HG03039 (cell line): Measurements from ENCODE around the gene SLC13A4.
"Not testable (repeated sequence)": the region's sequence is repeated elsewhere in the genome, so short reads cannot be mapped to it uniquely, and the experiment has no call there.

ENCODE experiments used
- ATAC-seq: cut with Tn5 transposase; IDR thresholded peaks from one replicate; pipeline ENCODE4 v1.9.1; 2021; ENCODE audit warnings: mild to moderate bottlenecking, moderate library complexity; ENCODE audit not compliant: unreplicated experiment

SLC13A4 gene

DNA sequence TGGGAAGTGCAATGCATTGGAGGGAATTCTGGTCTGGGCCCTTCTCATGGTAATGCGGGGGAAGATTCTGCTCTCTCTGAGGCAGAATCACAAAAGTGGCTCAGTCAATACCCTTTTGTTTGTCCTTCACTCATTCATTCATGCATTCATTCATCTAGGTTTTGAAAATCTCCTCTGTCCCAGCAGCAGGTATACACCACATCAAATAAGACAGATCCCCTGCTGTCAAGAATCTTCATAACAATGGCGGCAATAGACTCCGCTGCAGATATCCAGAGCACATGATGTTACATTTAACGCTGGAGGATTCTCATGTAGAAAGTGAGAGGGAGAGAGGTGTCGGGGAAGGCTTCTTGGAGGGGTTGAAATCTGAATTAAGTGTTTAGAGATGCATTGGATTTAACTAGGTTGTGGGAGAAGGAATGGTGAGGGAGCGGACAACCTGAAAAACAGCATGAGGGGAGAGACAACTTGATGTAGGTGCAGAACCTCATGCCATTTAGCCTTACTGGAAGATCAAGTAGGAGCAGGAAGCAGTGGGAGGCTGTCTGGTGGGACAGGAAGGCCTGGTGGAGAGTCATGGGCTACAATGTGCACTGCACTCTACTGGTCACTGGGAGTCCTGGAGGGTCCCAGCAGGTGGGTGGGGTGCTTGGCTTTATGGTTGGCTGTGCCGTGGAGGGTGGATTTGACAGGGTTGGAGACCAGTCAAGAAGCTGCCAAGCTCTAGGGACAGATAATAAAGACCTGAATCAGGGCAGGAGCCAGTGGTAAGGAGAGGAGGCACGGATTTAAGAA, 25.8 kb upstream of the SLC13A4 start:
- ATAC-seq: no peak

DNA sequence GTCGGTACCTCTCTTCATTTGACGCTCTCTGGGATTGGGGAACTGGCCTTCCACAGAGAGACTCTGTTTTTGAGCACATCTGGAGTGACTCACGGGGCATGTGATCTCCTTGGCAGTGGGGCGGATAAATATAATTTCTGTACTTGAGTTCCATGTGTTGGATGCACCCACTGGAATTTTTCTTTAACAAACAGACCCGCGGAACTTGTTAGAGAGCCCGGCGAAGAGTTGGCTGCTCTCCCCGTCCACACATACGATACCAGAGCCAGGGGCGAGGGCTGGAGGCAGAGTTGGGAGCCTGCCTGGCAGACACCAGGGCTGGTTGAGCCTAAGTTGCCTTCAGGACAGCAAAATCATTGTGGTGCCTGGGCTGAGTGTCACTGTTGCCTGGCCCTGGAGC, 20.8 kb upstream of the SLC13A4 start, which contains the start of gene FAM180A:
FAM180A (minus strand) TSS at position 44 of the 400 bp plus-strand sequence. CDS start 233 bp downstream, outside the sequence.
- no peak for ATAC-seq

DNA sequence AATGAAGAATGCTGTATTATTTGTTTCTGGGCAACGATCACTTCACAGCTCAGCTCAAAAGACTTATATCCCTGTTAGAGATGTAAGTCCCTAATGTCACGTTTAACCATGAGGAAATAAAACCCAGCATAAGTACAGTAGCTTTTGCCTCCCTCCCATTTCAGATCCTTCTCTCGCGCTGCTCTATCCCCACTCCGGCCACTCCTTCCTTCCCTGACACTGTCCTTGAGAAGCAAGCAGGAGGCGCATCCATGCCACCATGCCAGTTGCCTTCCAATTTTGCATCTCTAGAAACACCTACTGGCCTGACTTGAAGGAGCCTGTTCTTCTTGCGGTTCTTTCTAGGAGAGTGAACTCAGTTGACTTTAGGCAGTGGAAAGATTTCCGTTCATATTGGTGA, 19.4 kb upstream of the SLC13A4 start:
- no peak for ATAC-seq

DNA sequence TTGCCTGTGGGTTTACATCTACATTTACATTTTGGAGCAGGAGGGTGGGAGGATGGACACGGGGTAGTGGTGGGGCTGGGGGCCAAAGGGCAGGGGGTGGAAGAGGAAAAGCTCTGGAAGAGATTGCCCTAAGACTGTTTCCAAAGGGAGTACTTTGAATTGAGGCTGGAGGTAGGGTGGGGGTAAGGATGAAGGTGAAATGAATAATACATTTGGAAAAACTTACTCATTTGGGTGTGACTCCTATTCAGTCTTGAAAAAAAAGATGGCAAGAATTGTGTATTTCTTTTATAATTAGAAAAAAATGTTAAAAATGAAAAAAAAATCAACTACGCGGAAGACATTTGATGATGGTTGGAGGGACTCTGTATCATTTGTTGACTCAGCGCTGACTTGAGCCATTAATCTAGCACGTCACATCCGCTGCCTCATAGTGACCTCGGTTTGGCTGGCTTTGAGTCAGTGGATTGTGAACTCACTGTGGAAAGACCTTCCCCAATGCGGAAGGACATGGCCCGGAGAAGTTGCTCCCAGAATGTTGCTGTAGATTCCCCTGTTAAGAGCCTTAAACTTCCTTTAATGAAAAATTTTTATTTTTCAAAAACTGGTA, 17.8 kb upstream of the SLC13A4 start:
- ATAC-seq: no peak

DNA sequence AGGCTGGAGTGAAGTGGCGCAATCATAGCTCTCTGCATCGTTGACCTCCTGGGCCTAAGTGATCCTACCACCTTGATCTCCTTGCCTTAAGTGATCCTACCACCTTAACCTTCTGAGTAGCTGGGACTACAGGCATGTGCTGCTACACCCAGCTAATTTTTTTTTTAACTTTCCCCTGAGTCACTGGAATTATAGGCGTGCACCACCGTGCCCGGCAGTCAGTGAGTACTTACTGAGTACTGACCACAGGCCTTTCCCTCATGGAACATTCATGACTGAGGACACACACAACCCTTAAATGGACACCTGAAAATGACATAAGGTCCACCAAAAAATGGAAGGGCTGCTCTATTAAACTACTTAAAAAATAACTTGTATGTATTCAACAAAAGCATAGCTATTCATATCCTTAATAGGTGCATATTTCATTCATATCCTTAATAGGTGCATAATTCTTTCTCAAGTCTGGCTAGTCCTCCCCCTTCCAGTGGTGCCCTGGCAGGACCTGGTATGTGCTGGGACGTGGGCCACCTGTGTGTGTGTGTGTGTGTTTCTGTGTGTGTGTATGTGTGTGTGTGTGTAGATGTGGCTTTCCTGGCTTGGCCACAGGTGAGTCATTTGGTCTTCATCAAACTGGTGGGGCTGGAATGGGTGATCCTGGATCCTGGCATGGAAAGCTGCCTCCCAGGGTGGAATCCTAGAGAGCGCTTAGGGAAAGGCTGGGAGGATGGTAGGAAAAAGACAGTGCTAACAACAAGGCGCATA, 17.1 kb upstream of the SLC13A4 start:
- ATAC-seq: no peak

DNA sequence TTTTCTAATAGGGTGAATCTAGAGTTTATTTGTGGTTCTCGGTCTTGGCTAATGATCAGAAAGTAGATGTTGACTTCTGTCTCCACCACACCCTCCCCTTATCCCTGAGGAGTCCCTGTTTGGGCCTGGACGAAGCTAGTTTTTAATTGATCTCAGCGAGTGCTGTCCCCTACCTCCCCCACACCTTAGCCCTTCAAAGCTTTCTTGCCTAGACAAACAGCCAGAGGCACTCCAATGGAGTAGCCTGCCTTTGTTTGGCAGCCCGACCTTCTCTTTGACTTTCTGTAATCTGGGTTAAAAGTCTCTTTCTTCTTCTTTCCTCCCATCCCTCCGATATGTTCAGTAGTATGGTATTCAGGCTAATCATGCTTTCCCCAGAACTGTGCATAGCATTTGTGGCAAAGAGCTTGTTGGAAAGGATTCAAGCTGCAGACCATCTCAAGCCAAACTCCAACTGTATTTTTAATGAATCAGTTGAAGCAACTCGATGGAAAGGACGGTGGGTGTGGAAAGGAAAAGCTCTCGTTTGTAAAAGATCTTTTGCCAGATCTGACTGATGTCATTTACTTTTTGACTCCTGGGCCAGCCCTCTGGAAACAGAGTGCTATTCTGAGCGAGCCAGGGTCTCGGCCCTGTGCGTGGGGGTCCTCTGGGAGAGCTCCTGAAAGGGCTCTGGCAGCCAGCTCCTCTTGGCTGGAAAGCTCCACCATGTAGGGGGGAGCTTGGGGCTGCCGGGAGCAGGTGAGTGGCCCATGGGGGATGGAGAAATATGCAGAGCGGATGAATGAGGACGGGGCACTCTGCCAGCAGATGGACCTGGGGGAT, 16.1 kb upstream of the SLC13A4 start:
- no peak for ATAC-seq

DNA sequence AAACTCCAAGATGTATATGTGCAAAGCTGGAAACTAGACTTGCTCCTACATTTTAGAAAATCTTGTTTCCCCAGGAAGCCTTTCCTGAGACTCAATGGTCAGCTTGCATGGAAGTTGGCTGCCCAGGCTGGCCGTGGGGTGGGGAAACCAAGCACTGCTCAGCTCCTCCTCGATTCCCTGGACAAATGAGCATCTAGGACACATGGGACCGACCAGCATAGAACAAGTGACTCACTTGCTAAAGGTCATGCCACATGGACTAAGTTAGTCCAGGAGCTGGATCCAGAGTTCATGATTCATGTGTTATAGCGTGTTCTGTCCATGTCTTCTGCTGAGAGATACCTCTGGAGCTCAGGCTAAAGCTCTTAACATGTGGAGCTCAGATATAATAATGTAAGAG, 14.4 kb upstream of the SLC13A4 start:
- no peak for ATAC-seq

DNA sequence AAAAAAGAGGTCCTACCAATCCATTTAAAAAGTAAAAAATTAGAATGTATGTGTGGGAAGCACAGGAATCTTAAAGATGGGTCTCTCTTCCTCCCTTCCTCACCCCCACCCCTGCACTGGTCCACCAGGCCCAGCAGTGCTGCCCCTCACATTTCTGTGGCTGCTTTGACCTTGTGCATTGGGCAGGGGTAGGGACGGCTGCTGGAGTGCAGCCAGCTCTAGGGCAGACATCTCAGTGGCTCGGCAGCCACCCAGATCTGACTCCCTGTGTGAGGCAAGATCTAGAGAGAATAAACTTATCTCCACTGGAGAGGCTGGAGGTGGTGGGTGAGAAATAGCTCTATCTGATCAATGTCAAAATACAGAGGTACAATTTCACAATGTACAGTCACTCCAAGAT, 13.9 kb upstream of the SLC13A4 start:
- ATAC-seq: no peak

DNA sequence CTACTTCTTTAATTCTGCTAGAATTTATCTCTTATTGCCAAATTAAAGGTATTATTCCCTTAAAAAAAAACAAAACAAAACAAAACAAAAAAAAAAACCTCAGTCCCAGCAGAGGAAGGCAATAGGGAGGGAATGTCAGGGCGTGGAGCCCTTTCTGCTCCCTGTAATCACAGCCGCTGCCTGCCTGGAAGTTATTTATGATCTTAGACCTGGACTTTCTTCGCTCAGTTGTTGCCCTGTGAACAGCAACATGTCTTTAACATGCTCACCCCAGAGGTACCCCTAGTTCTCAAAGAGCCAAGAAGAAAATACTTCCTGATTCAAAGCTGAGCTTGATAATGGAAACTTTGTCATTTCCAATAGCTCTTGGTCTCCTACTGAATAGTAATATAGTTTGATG, 12.9 kb upstream of the SLC13A4 start:
- no peak for ATAC-seq

DNA sequence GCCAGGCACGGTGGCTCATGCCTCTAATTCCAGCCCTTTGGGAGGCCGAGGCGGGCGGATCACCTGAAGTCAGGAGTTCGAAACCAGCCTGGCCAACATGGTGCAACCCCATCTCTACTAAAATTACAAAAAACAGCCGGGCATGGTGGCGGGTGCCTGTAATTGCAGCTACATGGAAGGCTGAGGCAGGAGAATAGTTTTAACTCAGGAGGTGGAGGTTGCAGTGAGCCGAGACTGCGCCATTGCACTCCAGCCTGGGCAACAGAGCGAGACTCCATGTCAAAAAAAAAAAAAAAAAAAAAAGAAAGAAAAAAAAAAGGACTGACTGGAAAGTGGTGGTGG, 9.3 kb upstream of the SLC13A4 start:
- not testable (repeated sequence) for ATAC-seq

DNA sequence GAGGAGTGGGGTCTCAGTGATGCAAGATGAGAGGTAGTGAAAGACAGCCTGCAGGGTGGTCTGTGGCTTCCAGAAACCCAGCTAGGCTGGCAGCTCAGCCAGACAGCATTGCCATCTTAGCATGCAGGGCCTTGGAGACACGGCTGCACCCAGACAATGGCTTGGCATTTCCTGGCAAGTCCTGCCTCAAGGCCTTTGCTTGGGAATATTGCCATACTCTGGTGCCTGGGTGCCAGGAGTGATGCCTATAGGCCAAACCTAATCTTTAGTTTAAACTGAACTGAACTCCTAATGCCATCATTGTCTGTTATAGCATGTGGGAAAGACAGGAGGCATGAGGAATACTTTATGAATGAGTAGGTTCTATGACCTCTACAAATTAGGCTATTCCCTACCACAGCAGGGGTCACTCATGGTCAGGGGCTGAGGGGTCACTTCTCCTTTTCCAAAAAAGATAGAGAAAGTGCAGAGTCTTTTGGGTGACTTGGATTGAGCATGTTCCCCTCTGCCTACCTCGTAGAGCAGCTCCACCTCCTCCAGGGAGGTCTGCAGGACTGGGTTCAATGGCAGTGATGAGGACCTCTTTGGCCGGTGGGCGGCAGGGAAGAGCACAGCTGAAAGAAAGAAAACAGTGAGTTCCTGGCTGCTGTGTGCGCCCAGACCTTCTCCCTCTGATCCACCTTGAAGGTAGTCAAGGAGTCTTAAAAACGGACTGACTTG, 8.8 kb upstream of the SLC13A4 start:
- no peak for ATAC-seq

DNA sequence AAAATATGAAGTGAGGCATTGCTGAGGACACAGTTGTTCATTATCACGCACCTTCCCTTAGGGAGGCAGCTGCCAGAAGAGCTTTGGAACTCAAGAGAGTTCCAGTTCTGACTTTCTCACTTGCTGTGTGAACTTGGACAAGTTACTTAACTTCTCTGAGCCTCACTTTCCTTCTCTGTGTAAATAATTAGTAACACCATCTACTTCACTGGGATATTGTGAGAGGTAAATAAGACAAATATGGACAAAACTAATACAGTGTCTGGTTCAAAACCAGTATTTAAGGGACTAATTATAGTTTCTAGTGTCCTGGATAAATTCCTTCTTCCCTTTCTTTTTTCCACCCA, 6.3 kb upstream of the SLC13A4 start:
- ATAC-seq: no peak

DNA sequence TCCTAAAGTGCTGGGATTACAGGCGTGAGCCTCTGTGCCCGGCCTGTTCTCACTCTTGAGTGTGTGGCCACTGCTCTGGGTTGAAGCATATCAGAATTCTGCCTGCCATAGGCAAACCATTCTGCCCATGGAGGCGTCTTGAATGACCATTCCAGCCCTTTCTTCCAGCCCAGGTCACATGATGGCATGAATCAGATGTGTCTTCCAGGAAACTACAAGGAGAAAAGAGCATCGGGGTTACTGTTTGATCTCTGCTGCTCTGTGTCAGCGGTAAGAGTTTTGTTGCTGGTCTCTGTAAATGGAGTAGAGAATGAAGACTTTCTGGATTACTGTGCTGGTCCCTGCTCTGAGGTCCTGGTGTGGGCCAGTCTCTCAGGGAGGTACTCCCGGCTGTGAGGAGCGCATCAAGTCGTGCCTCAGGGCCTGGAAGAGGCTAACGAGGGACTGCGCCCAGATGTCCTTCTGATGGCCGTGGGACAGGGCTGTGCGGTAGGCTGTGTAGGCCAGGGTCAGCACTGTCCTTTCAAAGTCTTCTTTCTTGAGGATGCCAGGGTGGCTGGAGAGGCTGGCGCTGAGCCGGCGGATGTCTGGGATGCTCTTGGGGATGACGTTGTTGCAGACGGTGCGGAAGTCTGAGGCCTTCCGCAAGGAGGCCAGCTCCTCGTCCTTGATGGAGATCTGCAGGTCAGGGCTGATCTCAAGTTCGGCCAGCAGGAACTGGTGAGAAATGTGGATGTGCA, 5.8 kb upstream of the SLC13A4 start:
- ATAC-seq: no peak

DNA sequence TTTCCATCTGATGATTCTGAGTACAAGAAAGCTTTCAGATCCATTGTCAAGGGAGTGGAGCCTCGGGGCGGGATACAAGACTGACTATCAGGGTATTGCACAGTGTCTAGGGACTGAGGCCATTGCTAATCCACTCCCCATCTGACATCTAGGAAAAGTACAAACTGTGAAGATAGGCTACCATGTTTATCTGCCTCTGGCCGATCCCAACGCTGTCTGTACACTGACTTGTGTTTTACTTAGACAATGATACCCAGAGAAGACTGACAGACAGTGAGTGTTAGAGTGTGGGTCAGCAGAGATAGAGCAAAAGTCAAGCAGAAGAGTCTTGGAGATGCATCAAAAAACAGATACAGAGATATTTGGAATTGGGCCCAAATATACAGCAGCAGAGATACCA, 3.1 kb upstream of the SLC13A4 start:
- ATAC-seq: no peak

DNA sequence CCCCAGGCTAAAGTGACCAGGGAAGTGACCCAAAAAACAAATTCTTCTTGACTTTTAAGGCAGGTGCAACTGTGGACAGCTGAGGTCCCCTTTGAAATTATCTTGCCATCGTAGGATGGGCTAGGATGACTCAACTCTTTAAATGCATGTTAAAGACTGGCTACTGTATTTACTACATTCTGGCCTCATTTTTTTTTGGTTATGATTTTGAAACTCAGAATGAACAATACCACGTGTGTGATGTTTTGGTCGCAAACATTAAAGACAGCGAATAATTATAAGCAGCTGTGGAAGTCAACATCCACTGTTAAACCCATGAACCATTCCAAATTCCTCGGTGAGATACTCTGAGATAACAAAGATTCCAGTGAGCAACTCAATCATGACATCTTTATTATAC, 1.2 kb upstream of the SLC13A4 start:
- no peak for ATAC-seq

DNA sequence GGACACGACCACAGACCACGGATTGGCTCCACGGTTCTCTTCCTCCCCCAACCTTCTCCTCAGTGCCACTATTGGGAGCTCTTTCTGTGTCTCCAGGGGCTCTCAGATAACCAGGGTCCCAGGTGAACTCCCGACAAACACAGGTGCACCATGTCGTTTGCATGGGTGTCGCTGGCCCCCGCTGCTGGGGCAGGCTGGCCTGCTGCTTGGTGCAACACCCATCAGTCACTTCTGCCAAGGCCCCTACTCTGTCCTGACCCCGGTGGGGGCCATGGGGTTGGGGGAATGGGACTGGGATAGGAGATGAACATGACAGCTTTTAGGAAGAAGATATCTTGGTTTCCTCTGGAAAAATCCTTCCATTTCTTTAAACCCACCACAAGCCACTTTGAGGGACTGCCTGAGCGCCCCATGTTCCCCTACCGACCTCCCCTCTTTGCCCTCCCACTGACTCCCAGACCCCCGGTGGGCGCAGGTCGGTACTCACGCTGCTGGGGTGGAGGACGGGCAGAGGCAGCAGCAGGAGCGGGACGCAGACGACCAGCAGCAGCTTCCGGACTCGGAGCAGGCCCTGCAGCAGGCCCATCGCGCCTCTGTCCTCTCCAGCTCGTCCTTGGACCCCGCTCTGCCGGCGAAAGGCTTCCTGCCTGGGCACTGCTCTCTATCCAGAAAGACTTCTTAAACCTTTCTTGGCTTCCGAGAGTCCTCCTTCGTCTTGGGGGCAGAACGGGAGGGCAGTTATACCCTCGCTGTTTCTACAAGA, 894 bp downstream of the SLC13A4 start:
- ATAC-seq: no peak

DNA sequence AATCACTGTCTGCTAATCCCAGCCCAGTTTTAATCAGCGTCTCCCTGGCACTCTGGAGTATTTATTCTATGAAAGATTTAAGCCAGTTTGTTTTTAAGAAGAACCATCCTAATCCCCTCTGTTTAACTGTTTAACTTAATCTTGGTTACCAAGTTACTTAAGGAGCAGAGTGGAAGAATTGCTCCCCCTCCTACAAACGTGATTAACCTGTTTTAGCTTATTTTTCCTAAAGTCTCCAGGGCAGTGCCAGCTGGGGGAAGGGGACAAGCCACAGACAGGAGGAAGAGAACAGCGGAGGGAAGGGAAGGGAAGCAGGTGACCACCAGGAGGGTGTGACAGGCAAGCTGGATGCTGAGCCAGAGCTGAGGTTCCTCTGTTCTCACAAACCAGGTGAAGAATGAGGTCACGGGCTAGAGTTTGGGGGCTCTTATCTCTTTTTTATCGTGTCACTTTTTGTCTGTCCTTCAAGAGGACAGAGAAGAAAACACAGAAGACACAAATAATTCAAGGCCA, 1.7 kb downstream of the SLC13A4 start:
- ATAC-seq: no peak

DNA sequence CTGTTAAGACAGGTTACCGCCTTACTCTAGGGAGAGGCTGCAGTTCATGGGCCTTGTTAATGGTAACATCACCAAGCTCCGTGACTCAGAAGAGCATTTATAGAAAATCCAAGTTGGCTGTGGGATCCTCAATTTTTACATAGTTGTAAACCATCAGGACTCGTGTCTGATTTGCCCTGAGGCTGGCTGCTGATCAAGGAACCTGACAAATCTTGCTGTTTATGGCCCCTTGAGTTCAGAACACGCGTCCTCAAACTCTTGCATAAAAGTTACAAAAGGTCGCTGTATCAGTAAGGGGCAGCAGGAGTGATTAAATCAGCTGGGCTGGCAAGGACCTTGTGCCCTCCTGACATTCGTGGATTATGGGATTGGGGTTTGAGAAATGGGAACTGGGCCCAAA, 4.6 kb downstream of the SLC13A4 start:
- ATAC-seq: no peak
